ENCODE data around the gene KIT.

The KIT gene

DNA sequence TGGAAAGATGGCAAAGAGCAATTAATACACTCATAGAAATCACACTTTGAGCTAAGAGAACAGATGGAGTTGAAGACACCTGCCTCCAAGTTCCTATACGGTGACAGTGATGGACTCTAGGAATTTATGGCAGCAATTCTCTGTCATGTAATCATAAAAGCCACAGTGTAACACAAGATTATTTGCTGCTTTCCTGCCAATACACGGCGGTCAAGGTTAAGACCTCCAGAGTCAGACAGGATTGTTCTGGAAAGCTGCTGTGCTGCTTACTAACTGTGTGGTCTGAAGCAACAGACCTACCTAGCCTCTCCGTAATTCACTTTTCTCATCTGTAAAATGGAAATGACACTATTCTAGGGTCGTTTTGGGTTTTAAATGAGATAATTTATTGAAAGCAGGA, 14.6 kb upstream of the KIT start:
- DNase-seq (ENCODE audit: low read depth in 1 of 2, low spot score in 1 of 2) = no peak
- TF ChIP-seq, protein P1, sequence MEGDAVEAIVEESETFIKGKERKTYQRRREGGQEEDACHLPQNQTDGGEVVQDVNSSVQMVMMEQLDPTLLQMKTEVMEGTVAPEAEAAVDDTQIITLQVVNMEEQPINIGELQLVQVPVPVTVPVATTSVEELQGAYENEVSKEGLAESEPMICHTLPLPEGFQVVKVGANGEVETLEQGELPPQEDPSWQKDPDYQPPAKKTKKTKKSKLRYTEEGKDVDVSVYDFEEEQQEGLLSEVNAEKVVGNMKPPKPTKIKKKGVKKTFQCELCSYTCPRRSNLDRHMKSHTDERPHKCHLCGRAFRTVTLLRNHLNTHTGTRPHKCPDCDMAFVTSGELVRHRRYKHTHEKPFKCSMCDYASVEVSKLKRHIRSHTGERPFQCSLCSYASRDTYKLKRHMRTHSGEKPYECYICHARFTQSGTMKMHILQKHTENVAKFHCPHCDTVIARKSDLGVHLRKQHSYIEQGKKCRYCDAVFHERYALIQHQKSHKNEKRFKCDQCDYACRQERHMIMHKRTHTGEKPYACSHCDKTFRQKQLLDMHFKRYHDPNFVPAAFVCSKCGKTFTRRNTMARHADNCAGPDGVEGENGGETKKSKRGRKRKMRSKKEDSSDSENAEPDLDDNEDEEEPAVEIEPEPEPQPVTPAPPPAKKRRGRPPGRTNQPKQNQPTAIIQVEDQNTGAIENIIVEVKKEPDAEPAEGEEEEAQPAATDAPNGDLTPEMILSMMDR (IDR thresholded peaks at IDR 0.05; ENCODE audit: insufficient read depth, low read length) = no peak
- TF ChIP-seq SPI1 (IDR thresholded peaks at IDR 0.05; ENCODE audit: borderline replicate concordance, low read depth) (no peak), POLR2AphosphoS5 (IDR thresholded peaks at IDR 0.05; ENCODE audit: low read depth) (no peak), GABPA (IDR thresholded peaks at IDR 0.05; ENCODE audit: low read depth) (no peak)
- TF ChIP-seq, protein P2, sequence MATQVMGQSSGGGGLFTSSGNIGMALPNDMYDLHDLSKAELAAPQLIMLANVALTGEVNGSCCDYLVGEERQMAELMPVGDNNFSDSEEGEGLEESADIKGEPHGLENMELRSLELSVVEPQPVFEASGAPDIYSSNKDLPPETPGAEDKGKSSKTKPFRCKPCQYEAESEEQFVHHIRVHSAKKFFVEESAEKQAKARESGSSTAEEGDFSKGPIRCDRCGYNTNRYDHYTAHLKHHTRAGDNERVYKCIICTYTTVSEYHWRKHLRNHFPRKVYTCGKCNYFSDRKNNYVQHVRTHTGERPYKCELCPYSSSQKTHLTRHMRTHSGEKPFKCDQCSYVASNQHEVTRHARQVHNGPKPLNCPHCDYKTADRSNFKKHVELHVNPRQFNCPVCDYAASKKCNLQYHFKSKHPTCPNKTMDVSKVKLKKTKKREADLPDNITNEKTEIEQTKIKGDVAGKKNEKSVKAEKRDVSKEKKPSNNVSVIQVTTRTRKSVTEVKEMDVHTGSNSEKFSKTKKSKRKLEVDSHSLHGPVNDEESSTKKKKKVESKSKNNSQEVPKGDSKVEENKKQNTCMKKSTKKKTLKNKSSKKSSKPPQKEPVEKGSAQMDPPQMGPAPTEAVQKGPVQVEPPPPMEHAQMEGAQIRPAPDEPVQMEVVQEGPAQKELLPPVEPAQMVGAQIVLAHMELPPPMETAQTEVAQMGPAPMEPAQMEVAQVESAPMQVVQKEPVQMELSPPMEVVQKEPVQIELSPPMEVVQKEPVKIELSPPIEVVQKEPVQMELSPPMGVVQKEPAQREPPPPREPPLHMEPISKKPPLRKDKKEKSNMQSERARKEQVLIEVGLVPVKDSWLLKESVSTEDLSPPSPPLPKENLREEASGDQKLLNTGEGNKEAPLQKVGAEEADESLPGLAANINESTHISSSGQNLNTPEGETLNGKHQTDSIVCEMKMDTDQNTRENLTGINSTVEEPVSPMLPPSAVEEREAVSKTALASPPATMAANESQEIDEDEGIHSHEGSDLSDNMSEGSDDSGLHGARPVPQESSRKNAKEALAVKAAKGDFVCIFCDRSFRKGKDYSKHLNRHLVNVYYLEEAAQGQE (IDR thresholded peaks at IDR 0.05; ENCODE audit: insufficient replicate concordance, low read depth) = no peak
- H3K27me3 ChIP-seq (ENCODE audit: insufficient read depth, poor library complexity, severe bottlenecking) = no peaks in the 10 kb centered on the region
- H3K4me3 ChIP-seq (replicated peaks; ENCODE audit: insufficient read depth, low read length) = no peak overlapping the region
- no peak overlapping the region for H3K27ac ChIP-seq (replicated peaks)

DNA sequence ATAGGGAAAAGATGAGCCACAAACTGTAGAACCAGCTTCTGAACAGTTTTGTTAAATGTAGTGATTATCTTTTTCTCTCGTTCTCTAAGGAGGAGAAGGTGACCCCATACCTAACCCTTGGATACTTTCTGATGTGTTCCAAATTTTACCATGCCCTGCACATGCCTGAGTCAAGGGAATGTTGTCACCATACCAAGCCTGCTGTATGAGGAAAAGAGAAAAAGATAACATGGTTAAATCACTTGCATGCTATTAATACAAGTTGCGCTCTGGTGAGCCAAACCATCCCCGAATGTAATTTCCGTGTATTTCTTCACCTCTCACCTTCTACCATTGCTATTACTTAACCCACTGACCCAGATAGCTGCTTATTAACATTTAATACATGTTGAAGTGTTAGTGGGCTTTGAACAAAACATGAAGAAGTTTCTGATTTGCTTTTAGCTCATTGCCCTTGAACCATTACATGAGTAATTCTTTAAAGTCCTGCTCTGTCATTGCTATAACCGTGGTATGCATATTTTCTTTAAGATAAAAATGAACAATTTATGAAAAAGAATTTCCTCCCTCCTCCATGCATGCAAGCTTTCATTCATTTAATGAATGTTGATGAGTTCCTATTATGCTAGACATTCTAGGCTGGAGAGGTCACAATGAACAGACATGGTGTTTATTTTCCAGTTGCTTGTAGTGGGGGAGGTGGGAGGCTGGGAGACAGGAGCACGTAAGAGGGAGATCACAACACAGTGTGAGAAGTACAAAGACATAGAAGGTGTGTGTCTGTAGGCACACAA, 13.6 kb upstream of the KIT start:
- no peak overlapping the region for H3K27ac ChIP-seq (replicated peaks)
- no peaks in the 10 kb centered on the region for H3K27me3 ChIP-seq (ENCODE audit: insufficient read depth, poor library complexity, severe bottlenecking)
- no peak overlapping the region for H3K4me3 ChIP-seq (replicated peaks; ENCODE audit: insufficient read depth, low read length)
- TF ChIP-seq, protein P2 (IDR thresholded peaks at IDR 0.05; ENCODE audit: insufficient replicate concordance, low read depth) = no peak
- no peak for TF ChIP-seq SPI1 (IDR thresholded peaks at IDR 0.05; ENCODE audit: borderline replicate concordance, low read depth)
- no peak for TF ChIP-seq GABPA (IDR thresholded peaks at IDR 0.05; ENCODE audit: low read depth)
- TF ChIP-seq, protein P1 (IDR thresholded peaks at IDR 0.05; ENCODE audit: insufficient read depth, low read length) = no peak
- no peak for TF ChIP-seq POLR2AphosphoS5 (IDR thresholded peaks at IDR 0.05; ENCODE audit: low read depth)
- DNase-seq (ENCODE audit: low read depth in 1 of 2, low spot score in 1 of 2) = no peak

DNA sequence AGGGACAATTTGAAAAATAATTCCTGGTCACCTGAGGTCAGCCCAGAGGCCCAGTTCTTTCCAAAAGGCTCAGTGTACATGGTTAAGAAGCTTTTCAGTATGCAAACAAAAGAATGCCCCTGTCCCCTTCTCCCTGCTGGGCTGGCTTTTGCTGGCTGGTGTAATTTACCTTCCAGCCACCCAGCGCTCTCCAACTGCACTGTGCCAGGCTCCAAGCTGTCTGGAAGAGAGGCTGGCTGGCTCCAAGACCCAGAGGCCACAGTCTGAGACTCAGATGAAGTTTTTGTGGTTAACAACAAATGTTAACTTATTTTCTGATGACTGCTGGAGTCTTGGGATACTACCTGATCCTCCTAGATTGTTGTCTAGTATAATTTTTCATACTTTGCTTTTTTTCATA, 11.9 kb upstream of the KIT start:
- no peak for DNase-seq (ENCODE audit: low read depth in 1 of 2, low spot score in 1 of 2)
- H3K27ac ChIP-seq (replicated peaks) = no peak overlapping the region
- TF ChIP-seq SPI1 (IDR thresholded peaks at IDR 0.05; ENCODE audit: borderline replicate concordance, low read depth) (no peak), POLR2AphosphoS5 (IDR thresholded peaks at IDR 0.05; ENCODE audit: low read depth) (no peak), GABPA (IDR thresholded peaks at IDR 0.05; ENCODE audit: low read depth) (no peak)
- TF ChIP-seq, protein P2 (IDR thresholded peaks at IDR 0.05; ENCODE audit: insufficient replicate concordance, low read depth) = no peak
- TF ChIP-seq, protein P1 (IDR thresholded peaks at IDR 0.05; ENCODE audit: insufficient read depth, low read length) = no peak
- H3K4me3 ChIP-seq (replicated peaks; ENCODE audit: insufficient read depth, low read length) = no peak overlapping the region
- H3K27me3 ChIP-seq (ENCODE audit: insufficient read depth, poor library complexity, severe bottlenecking) = no peaks in the 10 kb centered on the region

Measured in HL-60 (cell line).